Fibroblast of skin of abdomen (primary cell): ENCODE data around the gene GHSR. TPM values are rescaled to one million over a fixed set of nuclear protein-coding genes. Genes with fewer than 3 reads are reported as not detected.

Experiments
- DNase-seq: peaks from one replicate; pipeline ENCODE4 v3.0.0-alpha.2; 2013
- polyA plus RNA-seq, 2 experiments: library from polyadenylated mRNA; unstranded; fragments of 120-200 nt; gene quantifications; one replicate each; pipeline ENCODE4 v1.2.1, GENCODE V29; 2013; ENCODE audit not compliant: insufficient read length in 2 of 2

Gene GHSR, protein sequence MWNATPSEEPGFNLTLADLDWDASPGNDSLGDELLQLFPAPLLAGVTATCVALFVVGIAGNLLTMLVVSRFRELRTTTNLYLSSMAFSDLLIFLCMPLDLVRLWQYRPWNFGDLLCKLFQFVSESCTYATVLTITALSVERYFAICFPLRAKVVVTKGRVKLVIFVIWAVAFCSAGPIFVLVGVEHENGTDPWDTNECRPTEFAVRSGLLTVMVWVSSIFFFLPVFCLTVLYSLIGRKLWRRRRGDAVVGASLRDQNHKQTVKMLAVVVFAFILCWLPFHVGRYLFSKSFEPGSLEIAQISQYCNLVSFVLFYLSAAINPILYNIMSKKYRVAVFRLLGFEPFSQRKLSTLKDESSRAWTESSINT
- polyA plus RNA-seq (2013, experiment 1 of 2; ENCODE audit: insufficient read length): not detected
- not detected for polyA plus RNA-seq (2013, experiment 2 of 2; ENCODE audit: insufficient read length)

DNA sequence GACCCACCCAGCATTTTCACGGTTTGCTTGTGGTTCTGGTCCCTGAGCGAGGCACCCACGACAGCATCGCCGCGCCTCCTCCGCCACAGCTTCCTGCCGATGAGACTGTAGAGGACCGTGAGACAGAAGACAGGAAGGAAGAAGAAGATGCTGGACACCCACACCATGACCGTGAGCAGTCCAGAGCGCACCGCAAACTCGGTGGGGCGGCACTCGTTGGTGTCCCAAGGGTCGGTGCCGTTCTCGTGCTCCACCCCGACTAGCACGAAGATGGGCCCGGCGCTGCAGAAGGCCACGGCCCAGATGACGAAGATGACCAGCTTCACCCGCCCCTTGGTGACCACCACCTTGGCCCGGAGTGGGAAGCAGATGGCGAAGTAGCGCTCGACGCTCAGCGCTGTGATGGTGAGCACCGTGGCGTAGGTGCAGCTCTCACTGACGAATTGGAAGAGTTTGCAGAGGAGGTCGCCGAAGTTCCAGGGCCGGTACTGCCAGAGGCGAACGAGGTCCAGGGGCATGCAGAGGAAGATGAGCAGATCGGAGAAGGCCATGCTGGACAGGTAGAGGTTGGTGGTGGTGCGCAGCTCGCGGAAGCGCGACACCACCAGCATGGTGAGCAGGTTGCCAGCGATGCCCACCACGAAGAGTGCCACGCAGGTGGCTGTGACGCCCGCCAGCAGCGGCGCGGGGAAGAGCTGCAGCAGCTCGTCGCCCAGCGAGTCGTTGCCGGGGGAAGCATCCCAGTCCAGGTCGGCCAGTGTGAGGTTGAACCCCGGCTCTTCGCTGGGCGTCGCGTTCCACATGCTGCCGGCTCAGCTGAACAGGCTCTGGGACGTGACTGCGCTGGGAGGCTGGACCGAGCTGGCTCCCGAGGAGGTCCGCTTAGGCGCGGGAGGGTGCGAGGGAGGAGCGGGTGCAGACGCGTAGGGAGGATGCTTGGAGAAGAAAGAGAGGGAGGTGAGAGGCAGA is at the start of gene GHSR:
TSS of gene GHSR (minus strand) at position 846 of the 969 bp plus-strand sequence. CDS start at position 803, 43 bp downstream.
- DNase-seq: no peak

DNA sequence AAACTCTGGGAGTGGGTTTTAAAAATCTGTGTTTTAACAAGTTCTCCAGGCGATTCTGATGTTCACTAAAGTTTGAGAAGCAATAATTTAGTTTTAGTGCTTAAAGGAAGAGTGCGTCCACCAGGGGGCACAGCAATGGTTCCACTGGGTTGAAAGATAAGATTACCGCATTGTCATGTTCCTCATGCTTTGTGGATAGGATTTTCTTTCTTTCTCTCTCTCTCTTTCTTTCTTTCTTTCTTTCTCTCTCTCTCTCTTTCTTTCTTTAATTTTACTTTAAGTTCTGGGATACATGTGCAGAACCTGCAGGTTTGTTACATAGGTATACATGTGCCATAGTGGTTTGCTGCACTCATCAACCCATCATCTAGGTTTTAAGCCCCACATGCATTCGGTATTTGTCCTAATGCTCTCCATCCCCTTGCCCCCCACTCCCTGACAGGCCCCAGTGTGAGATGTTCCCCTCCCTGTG is 42.0 kb upstream of the GHSR start:
- peak; percentile 64 for DNase-seq

DNA sequence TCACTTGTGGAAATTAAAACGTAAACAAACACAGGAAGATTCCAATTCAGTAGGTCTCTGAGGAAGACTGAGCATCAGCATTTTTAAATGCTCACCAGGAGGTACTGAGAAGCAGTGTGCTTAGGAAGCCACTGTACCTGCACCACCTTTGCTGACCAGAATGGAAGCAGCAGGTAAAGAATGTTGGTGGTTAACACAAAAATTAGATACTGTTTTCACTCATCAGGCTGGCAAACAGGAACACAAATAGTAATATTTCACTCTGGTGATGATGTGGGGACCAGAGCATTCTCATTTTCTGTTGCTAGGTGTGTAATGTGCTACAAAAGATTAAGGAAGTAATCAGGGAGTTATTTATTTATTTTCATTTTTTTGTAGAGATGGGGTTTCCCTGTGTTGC is 29.9 kb upstream of the GHSR start:
- no peak for DNase-seq

DNA sequence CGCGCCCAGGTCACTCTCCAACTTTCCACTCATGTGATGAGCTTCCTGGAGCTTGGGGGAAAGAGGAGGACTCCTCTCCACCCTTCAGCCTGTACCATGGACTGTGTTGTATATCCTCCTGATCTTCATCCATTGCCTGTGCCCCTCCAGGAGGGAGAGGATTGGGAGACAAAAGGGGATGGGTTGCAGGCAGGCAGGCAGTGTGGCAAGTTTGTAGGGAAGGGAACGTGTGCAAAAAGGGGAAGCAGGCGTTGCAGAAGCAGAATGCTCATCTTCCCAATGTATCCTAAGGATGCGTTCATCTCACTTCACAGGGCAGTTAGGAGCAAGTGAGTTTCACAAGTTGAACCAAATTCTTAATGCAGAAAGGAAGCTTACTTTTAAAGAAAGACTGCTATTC is 28.1 kb upstream of the GHSR start:
- DNase-seq: no peak

DNA sequence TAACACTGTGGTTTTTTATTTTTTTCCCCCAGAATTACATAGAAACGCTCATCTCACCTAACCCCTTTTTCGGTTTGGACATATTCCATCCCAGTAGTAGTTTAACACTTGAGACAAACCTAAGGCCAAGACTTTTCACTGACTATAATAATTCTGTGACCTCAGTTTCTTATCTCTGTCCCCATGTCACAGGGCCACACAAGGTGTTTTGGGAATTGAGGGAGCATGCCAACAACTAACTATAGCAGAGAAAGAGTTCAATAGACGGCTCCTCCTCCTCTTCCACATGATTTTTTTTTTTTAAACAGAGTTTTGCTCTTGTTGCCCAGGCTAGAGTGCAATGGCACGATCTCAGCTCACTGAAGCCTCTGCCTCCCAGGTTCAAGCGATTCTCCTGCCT is 27.4 kb upstream of the GHSR start:
- DNase-seq: no peak

DNA sequence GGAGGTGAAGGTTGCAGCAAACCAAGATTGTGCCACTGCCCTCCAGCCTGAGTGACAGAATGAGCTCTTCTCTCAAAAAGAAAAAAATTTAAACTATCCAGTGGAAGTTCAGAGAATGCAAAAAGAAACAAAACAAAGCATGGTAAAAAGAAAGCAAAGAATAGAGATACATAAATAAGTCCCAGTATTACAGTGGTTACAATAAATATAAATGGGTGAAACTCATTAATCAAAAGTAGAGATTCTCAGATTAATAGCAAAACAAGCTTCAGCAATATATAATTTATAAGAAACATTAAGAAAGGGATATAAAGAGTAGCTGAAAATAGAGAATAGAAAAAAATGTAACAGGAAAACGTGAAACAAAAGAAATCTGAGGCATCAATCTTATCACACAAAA is 23.6 kb upstream of the GHSR start:
- no peak for DNase-seq

DNA sequence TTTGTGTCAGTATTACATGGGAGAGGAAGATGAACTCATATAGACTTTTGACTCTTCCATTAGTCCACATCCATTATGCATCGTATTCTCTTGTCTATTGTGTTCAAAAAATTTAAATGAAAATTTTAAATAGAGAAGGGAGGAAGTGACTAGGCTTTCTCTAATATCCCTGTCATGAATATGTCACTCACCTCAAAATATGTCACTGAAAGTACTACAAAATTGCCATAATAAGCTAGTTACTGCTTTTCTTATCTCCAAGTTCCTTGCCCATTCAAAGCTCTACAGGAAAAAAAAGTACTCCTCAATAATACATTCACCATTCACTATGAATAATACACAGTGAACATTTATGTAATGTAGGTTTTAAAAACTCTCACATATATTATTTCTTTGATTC is 22.3 kb upstream of the GHSR start:
- DNase-seq: no peak

DNA sequence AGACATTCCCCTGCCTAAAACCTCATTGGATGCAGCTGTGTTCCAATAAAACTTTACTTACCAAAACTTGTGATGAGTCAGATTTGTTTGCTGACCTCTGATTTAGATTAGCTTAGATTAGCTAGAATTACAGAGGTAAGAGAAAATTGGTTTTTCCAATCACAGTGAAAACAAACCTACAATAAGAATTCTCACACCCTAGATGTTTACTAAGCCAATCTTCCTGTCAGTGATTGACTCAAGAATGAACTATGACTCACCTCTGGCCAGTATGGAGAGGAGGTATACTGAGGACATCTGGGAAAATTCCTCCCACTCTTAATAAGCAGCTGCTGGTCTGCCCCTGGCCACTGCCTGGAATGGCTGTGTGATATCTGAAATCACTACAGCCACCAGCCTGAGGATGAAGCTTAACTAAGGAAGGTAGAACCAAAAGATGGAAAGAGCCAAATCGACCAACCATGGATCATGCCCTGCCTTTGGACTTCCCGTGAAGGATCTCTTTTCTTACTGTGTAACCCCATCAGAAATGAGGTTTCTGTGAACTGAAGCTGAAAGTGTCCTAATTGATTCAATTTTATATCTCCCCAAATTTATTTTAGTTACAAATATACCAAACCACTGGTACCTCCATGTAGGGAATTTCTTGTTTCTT is 19.0 kb upstream of the GHSR start:
- DNase-seq: peak; percentile 36

DNA sequence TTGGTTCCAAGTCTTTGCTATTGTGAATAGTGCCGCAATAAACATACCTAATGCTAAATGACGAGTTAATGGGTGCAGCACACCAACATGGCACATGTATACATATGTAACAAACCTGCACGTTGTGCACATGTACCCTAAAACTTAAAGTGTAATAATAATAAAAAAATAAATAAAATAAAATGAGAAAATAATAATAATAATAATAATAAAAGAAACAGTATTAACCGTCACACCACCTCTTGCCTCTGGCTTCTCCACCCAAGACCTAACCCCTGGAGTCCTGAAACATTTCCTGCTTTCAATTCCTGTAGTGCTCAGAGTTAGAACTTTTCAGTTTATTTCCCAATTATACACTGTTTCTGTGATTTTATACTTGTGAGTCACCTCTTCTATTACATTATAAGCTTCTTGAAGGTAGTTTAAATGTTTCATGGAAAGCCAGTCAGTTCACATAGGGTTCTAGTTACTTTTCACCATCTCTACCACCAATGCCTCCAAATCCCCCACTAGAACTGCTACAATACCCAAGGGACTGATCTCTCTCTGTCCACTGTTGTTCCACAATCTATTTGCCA is 18.4 kb upstream of the GHSR start:
- DNase-seq: no peak

DNA sequence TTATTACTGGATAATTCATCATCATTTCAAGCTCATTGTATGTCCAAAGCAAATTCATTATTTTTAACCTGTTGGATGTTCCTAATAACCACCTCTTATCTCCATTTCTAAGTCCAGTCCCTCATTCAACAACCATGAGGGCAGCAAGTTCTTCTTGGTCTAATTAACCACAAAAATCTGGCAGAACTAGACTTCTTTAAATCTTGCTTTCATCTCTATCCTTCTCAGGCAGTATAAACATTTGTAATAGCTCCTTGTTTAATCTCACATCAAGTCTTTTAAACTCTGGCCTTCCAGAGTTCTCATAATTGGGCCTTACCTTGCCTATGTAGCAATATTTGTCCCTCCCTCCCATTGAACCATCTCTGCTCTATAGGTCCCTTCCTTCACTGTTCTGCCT is 17.0 kb upstream of the GHSR start:
- DNase-seq: no peak

DNA sequence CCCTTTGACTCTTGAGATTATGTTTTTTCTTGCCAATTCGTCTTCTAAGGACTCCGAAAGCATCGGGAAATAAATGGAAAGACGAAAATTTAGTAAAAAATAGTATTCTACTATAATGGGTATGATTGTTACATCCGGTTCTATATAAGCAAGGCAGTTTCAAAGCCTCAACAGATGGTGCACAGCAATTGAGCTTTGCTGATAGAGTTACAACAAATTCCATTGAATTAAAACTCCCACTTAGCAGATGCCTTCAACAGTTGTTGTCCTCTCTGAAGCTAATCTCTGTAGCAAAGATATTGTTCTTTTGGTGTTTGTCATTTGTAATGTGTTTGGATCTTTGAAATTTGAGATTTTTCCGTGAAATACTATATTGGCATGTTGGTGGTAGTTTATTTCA is 16.1 kb upstream of the GHSR start:
- DNase-seq: no peak

DNA sequence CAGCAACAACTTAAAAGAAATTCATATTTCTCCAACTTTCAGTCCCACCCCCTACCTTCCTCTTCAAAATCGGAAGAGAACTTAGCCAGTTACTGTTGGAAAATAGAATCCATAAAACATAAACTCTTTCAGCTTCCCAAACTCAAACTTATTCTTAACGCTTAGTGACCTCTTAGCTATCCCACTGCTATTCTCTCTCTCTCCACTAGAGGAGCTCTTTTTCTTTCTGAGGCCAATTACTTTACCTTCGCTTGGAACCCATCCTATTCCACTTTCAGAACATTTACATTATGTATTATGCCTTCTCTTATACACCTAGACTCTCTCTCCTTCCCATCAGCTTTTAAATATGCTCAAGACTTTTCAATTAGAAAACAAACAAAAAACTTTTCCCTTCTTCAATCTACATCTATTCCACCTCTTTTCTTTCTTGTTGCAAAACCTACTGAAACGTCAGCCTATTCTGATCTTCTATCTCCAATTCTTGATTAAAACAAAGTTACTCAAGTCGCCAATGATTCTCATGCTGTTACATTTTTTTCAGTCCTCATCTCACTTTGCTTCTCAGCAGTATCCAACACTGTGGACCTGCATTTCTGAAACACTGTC is 13.4 kb upstream of the GHSR start:
- peak; percentile 11 for DNase-seq

DNA sequence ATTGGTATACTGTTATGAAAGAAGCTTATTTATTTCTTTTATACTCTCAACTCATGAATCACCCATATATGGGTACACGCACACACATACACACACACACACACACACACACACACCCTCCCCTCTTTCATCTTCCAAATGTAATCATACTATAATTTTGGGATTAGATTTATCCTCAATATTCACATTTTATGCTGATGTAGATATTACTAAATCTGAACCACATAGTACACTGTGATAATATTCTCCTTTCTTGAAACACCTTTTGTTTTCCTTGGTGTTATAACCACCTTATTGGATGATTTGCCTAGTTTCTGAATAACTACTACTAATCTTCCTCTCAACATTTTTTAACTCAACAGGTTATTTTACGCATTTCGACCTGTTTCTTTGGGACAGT is 8.1 kb upstream of the GHSR start:
- no peak for DNase-seq

DNA sequence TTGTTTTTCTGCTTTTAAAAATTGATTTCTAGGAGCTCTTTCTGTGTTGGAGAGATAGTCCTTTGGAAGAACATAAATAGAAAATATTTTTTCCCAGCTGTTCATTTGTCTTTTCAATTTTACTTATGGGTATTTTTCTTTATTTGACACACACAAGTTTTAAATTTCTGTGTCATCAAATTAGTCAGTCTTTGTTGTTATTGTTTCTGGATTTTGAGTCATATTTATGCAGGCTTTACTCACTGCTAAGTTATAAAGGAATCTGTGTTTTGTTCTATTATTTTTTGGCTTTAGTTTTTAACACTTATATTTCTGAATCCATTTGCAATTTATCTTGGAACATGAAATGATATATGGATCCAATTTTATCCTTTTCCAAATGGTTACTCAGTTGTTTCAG is 5.9 kb upstream of the GHSR start:
- DNase-seq: no peak

DNA sequence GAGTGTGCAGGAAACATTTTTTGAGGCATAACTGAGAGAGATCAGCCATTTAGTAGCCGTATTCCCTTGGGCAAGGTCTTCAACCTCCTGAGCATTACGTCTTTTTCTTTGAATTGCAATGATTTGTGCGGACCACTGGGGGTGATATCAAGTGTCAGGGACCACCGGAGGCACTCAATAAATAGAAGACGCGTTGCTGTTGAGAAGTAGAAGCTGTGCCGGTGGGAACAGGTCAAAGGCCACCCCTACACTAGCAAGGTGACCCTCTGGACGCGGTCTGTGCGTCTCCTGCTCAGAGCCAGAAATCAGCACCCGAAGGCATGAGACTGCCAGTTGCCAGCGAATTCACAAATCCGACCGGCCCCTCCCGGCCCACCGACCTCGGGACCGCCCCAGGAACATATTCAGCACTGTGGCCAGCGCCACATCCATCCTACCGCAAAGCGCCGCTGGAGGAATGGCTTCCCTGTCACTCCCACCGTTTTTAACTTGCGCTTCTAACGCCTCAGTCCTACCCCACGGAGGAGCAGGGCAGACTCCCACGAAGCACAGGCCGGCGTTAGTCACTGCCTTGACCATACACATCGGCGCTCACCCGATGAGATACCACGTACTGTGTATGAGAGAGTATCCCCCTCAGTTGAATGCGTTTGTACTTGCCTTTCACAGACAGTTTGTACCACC is 1.4 kb upstream of the GHSR start:
- DNase-seq: peak; percentile 23

DNA sequence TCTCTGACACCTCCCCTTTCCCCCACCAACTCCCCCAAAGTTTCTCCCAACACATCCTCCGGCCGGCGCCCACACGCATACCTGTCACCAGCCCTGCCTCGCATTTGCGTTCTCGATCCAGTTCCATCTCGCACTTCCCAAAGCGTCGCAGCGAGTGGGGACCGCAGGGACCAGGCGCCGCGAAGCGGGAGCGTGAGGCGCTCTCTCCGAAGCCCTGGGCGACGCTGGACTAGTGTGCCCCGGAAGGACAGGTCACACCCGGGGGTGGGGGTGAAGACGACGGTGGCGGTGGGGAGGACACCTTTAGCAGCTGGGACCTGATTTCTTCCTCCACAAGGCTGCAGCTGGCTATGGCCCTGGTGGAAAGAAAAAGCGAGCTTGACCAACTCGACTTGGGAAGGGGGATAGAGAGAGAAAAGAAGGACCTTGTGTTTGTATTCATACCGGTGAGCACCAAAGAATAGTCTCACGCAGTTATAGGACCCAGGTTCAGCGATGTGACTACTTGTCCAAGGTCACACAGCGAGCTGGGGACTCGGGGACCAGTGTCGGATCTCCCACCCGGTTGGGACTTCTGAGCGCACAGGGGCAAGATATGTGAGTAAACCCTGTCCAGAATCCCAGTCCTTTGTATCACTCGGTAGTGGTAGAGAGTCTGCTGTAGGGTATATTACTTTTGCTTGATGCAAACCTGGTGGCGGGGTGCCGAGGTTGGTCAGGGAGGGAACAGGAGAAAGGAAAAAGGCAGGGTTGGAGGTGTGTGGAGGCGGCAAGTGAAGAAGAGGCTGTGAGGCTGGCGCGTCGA is 607 bp upstream of the GHSR start:
- DNase-seq: no peak

DNA sequence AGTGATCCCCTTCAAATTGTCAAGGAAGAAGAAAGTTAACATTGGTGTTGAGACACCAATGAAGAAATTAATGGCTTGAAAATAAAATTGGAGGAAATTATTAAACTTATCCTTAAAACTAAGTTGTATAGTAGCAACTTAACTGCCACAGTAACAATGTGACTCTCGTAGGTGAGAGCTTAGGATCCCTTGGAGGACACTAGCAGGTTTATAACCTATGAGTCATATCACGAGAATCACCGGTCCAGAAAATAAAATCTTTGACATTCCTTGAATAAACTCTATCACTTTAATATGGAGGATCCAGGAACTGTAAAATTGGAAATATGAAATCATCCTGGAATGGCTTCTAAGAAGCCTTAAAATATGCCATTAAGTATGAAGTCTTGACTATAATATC is 2.1 kb downstream of the GHSR start:
- DNase-seq: no peak

DNA sequence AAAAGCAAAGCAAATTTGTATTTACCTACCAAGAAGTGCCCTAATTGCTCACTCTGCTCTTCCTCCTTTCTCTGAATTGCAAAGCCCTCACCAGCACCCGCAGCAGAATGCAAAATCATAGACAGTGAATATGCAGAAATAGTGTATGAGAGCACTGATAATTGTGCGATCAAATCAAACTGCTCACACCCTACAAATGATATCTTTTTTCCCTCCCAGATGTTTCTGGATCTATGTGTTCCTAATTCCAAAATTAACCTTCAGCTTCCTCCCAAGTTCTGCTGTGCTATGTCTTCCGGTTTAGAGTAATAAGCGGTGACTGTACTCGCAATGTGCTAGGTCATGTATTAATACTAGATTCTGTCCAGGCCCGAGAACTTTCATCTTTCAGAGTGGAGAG is 3.4 kb downstream of the GHSR start:
- no peak for DNase-seq

DNA sequence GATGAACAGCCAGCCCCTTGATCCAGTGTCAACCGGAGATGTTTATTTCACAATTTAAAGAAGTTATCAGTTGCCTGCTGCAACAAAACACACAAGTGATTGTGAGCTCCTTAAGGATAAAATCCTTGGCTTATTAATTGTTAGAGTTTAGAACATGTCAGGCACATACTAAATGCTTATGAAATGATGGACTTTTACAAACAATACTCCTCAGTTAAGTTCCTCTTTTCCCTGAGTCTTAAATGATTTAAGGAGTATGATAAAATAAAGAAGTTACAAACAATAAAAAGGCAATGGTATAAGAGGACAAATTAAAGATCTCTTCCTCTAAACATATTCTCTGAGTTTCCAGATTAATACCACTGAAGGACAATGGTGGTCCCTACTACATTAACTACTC is 5.7 kb downstream of the GHSR start:
- no peak for DNase-seq

DNA sequence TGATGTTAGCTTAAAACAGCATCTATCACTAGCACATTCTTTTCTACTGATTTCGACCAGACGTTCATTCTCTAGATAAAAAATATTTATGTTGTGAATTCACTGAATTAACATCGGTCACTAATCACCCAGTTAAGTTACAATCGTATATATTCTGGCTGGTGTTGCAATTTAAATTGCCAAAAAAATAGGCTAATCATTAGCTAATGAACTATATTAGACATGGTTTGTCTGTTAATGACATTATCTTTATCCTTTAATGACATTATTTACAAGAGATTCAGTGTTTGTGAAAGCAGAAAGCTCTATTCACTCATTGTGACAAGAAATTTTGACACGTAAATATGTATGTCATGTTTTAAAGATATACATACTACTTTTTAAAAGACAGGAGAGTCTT is 6.7 kb downstream of the GHSR start:
- DNase-seq: no peak

DNA sequence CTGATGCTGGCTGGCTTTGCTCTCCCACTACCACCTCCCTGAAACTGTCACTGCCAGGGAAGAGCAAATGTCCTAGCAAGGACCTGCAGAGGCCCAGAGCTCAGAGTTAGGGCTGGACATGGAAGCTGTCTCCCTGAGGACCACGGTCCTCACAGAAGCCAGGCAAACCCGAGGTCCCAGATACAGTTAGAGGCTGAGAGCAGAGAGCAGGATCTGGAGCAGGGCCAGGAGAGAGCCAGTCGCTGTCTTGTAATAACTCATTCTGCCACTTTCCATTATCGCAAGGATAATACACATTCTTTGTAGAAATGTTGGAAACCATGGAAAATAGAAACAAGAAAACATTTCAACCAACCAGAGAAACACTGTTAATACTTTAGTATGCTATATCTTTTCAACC is 10.1 kb downstream of the GHSR start:
- DNase-seq: no peak
